Retinal pigment epithelial cell (primary cell): ENCODE data around the gene LPP.
"Not testable (repeated sequence)": the region's sequence is repeated elsewhere in the genome, so short reads cannot be mapped to it uniquely, and the experiment has no call there.

Experiments used
- DNase-seq: peaks from one replicate; pipeline ENCODE4 v3.0.0-alpha.2; 2010; ENCODE audit warnings: low read depth
- H3K4me3 ChIP-seq: 2 replicates; pipeline ENCODE4 v1.5.1; 2011; ENCODE audit warnings: mild to moderate bottlenecking, low read length, control low read depth, moderate library complexity
- TF ChIP-seq, protein P1 (sequence below): conservative IDR thresholded peaks from 2 replicates; pipeline ENCODE4 v1.5.1; 2011; ENCODE audit warnings: low read depth, low read length, control low read depth, inconsistent platforms

LPP gene

DNA sequence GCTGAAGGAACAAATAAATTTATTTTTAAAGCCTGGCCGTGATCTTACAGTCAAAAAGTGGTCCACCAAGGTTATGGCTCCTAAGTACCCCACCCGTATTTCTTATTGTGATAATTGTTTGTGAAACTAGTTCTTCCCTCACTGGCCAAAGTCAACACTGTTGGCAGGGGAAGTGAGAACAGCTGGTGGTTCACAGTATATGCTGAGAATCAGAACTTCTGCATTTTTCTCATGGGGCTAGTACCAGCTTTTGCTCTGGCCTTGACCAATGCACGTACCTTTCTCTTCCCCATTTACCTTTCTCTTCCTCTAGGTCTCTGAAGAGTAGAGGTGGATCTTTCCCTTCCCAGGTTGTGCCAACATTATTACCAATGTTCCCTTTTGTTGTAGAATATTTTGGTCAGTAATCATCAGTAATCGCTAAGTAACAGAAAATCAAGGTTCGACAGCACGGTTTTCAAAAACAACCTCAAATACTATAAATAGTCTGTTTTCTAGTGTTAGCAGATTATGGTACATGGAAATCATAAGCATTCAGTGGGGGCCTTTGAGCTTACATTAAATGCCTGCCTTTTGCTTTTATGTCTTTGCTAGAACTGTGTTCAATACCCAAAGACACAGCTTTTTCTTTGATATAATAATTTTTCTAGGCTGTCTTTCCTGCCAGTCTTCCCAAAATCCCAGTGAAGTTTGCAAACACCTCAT is 268.0 kb downstream of the LPP start:
- no peak overlapping the region for H3K4me3 ChIP-seq
- TF ChIP-seq, protein P1, sequence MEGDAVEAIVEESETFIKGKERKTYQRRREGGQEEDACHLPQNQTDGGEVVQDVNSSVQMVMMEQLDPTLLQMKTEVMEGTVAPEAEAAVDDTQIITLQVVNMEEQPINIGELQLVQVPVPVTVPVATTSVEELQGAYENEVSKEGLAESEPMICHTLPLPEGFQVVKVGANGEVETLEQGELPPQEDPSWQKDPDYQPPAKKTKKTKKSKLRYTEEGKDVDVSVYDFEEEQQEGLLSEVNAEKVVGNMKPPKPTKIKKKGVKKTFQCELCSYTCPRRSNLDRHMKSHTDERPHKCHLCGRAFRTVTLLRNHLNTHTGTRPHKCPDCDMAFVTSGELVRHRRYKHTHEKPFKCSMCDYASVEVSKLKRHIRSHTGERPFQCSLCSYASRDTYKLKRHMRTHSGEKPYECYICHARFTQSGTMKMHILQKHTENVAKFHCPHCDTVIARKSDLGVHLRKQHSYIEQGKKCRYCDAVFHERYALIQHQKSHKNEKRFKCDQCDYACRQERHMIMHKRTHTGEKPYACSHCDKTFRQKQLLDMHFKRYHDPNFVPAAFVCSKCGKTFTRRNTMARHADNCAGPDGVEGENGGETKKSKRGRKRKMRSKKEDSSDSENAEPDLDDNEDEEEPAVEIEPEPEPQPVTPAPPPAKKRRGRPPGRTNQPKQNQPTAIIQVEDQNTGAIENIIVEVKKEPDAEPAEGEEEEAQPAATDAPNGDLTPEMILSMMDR: no peak
- no peak for DNase-seq

DNA sequence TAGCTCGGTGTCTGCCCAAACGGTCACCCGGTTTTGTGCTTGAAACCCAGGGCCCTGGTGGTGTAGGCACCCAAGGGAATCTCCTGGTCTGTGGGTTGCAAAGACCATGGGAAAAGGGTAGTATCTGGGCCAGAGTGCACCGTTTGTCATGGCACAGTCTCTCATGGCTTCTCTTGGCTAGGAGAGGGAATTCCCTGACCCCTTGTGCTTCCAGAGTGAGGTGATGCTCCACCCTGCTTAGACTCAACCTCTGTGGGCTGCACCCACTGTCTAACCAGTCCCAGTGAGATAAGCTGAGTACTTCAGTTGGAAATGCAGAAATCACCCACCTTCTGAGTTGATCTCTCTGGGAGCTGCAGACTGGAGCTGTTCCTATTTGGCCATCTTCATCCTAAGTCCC is 274.0 kb downstream of the LPP start:
- not testable (repeated sequence) for H3K4me3 ChIP-seq, DNase-seq

DNA sequence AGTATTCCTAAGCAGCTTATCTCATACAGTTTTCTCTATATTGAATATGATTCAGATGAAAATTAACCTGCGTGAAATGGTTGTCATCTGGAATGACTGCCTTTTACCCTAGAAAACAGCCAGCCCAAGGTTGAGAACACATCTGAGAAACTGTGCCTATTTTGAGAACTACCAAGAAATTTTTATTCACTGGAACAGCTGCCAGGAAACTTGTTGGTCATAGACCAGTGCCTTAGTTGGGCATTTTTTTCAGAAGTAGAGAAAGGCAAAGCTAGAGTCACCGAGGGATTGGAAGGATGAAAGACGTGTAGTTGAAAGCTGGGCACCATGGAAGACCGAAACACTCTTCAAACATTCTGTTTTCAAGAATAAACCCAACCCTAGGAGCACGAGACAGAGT is 277.1 kb downstream of the LPP start:
- TF ChIP-seq, protein P1: no peak
- no peak overlapping the region for H3K4me3 ChIP-seq
- no peak for DNase-seq

DNA sequence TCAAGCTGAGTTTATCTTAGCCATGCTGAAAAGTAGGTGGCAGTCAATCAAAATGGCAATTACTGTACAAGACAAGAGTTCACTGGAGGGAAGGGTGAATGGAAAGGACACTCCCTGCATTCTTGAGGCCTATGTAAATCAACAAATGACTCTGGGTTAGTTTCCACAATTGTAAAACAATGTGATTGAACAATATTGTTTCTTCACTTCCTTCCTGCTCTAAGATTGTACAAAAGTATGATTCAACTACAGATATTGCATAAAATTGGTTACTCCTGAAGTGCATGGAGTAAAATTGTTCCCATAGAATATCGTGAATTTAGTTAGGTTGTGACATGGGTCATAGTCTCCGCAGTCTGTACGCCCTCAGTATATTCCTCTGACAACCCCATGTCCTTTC is 277.6 kb downstream of the LPP start:
- TF ChIP-seq, protein P1: no peak
- no peak overlapping the region for H3K4me3 ChIP-seq

DNA sequence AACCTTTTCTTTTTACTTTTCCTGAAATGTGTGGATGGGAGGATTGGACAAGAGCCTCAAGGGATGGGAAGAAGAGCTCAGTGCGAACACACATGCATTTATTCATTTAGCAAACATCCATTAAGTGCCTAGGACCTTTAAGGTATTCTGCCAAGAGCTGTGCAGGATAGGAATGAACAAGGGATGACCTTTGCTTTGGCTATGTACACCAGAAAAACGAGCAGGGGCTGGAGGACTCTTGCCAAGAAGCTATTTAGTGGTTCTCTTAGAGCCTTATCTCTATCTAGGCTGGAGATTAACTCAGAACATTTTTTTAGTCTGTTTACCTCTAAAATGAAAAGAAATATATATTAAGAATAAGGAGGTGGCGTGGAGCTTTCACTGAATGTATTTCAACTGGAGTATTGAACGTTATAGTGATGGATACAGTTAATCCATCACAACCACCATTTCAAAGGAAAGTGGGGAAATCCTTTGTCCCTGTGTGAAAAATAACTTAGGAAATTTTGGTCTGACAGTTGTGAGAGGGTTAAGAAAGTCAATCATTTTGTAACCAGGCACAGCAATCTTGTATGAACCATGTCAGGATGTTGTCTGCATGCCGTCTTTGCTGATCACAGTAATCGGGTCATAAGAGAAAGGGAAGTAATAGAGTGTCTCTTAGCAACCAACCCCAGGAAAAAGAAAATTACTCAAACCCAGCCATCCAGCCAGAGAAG is 279.0 kb downstream of the LPP start:
- DNase-seq: peak; percentile 62
- TF ChIP-seq, protein P1: no peak
- H3K4me3 ChIP-seq: no peak overlapping the region

More for the DNA sequence above, 277.6 kb downstream of the LPP start:
- no peak for DNase-seq

DNA sequence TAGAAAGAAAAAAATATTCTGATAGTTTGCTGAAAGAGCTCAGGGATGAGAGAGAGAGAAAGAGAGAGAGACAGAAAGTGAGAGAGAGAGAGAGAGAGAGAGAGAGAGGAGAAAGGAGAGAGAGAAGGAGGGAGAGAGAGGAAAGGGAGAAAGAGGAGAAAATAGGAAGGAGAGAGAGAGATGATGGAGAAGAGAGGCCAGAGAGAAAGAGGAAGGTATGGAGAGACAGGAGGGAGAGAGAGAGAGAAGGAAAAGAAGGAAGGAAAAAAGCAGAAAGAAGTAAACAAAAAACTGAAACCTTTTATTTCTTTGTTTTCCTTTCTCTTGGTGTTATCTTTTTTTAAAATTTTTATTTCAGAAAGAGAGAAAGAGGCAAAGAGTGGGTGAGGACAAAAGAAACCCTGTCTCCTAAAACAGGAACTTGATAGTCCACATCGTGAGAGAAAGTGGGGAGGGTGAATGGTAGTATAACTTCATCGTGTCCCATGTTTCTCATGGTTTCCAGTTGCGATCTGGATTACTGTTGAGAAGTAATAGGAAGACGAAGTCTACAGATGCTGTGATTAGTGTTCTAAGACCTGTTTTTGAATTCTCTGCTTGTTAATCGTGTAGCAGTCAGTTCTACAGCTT is 279.7 kb downstream of the LPP start:
- DNase-seq: no peak
- TF ChIP-seq, protein P1: no peak

DNA sequence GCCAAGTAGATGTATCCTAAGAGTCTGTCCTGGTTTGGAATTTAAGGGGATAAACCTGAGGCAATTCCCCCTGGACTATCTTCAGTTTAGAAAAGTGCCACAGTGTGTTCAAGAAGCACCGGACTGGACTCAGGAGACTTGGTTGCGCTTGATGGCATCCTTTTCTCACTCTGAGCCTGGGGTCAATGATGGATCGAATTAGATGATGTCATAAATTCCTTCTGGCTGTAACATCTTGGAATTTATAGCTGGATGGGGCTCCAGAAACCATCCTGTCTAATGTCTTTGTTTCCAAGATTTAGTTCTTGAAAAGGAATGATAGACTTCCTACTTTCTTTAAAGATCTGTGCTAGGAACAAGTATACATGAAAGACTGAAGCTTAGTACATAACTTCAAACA is 280.6 kb downstream of the LPP start:
- TF ChIP-seq, protein P1: no peak
- H3K4me3 ChIP-seq: no peak overlapping the region
- no peak for DNase-seq

More for the DNA sequence above, 279.7 kb downstream of the LPP start:
- no peak overlapping the region for H3K4me3 ChIP-seq
